ENCODE results near the gene UBE2E3. TPM values are rescaled to one million over a fixed set of nuclear protein-coding genes. Genes with fewer than 3 reads are reported as not detected.
A peak's percentile ranks its signal among the peaks of the same experiment; 100 is the strongest.
"Not testable (repeated sequence)": the region's sequence is repeated elsewhere in the genome, so short reads cannot be mapped to it uniquely, and the experiment has no call there.

The UBE2E3 gene
- total RNA-seq (10 to 100 TPM; 25.0 to 27.0 TPM), polyA plus RNA-seq (10 to 100 TPM; 45.2 to 55.0 TPM)

GRCh38 chr2:180980106-180980942, at the start of gene UBE2E3:
Gene UBE2E3 (plus strand): TSS chr2:180980605. CDS start chr2:180982043, 1,438 bp downstream.
- no peaks in the 10 kb centered on the region for H3K9me3 ChIP-seq (ENCODE audit: control insufficient read depth in 1 of 2, low read length in 2 of 2)
- peak within 1 kb of the TSS; percentile 89 to 98 (median 97) for H3K27ac Mint-ChIP-seq
- H3K4me3 ChIP-seq (ENCODE audit: low read length in 2 of 2) = peak within 1 kb of the TSS; percentile 59
- H3K4me3 Mint-ChIP-seq = peak within 1 kb of the TSS; percentile 94 to 99 (median 98)
- no peaks in the 10 kb centered on the region for H3K36me3 ChIP-seq (ENCODE audit: insufficient read depth, low read length)
- peaks cover 29 to 55% (median 44%) of the 10 kb centered on the region in 4 donors for H3K4me1 Mint-ChIP-seq
- H3K27ac ChIP-seq (ENCODE audit: low read depth, low read length) = peak within 1 kb of the TSS; percentile 49
- H3K36me3 Mint-ChIP-seq = peaks cover 4 to 15% of the 10 kb centered on the region in 2 donors
- H3K4me1 ChIP-seq (ENCODE audit: insufficient read depth, low read length) = peaks cover 35% of the 10 kb centered on the region
- CTCF ChIA-PET (ENCODE audit: partially characterized antibody) = interaction anchor here (0.6 to 2.1 kb wide), 13 partner anchors 9 to 857 kb away, joined by 3 to 12 read pairs (median 3); no protein-coding TSS in a partner anchor
- H3K27me3 Mint-ChIP-seq = no peaks in the 10 kb centered on the region
- POLR2A ChIA-PET (ENCODE audit: partially characterized antibody) = interaction anchor here (0.6 to 3.6 kb wide), 19 partner anchors 8 to 973 kb away, joined by 3 to 25 read pairs (median 3); partner anchors contain the start of gene CWC22
- intact Hi-C loops (cut with micrococcal nuclease) = loop anchor here (1.0 to 10.0 kb wide), 6 partner anchors 77 to 1737 kb away; partner anchors contain the start of genes CWC22, DNAJC10 and ITGA4
- peak; percentile 77 to 83 (median 81) for DNase-seq
- H3K27me3 ChIP-seq (ENCODE audit: insufficient read depth, low read length) = no peaks in the 10 kb centered on the region
- no peaks in the 10 kb centered on the region for H3K9me3 Mint-ChIP-seq

- intact Hi-C loops (cut with micrococcal nuclease) = no loop called here
- CTCF ChIA-PET (ENCODE audit: partially characterized antibody) = no interaction called here
- no peaks in the 10 kb centered on the region for H3K4me1 Mint-ChIP-seq
- H3K9me3 Mint-ChIP-seq = no peaks in the 10 kb centered on the region
- H3K27me3 ChIP-seq (ENCODE audit: insufficient read depth, low read length) = no peaks in the 10 kb centered on the region
- no peaks in the 10 kb centered on the region for H3K36me3 Mint-ChIP-seq
- no peak for DNase-seq
- no peak overlapping the region for H3K4me3 ChIP-seq (ENCODE audit: low read length in 2 of 2)
- H3K36me3 ChIP-seq (ENCODE audit: insufficient read depth, low read length) = no peaks in the 10 kb centered on the region
- H3K4me3 Mint-ChIP-seq = no peak overlapping the region
- peaks cover 0 to 6% of the 10 kb centered on the region in 2 donors for H3K27me3 Mint-ChIP-seq
- H3K27ac Mint-ChIP-seq = no peak overlapping the region
- no peaks in the 10 kb centered on the region for H3K9me3 ChIP-seq (ENCODE audit: control insufficient read depth in 1 of 2, low read length in 2 of 2)
- POLR2A ChIA-PET (ENCODE audit: partially characterized antibody) = no interaction called here
- H3K4me1 ChIP-seq (ENCODE audit: insufficient read depth, low read length) = no peaks in the 10 kb centered on the region
- H3K27ac ChIP-seq (ENCODE audit: low read depth, low read length) = no peak overlapping the region
Measured at GRCh38 chr2:180931841-180932240, 48.6 kb upstream of the UBE2E3 start.

- no peak overlapping the region for H3K4me3 Mint-ChIP-seq
- CTCF ChIA-PET (ENCODE audit: partially characterized antibody) = no interaction called here
- H3K27ac Mint-ChIP-seq = no peak overlapping the region
- peaks cover 0 to 12% (median 2%) of the 10 kb centered on the region in 4 donors for H3K4me1 Mint-ChIP-seq
- DNase-seq = no peak
- H3K36me3 Mint-ChIP-seq = no peaks in the 10 kb centered on the region
- Histone ChIP-seq H3K36me3 (ENCODE audit: insufficient read depth, low read length) (no peaks in the 10 kb centered on the region), H3K27me3 (ENCODE audit: insufficient read depth, low read length) (no peaks in the 10 kb centered on the region), H3K27ac (ENCODE audit: low read depth, low read length) (no peak overlapping the region), H3K4me3 (ENCODE audit: low read length in 2 of 2) (no peak overlapping the region), H3K4me1 (ENCODE audit: insufficient read depth, low read length) (no peaks in the 10 kb centered on the region), H3K9me3 (ENCODE audit: control insufficient read depth in 1 of 2, low read length in 2 of 2) (no peaks in the 10 kb centered on the region)
- POLR2A ChIA-PET (ENCODE audit: partially characterized antibody) = no interaction called here
- peaks cover 0 to 2% (median 0%) of the 10 kb centered on the region in 8 donors for H3K9me3 Mint-ChIP-seq
- intact Hi-C loops (cut with micrococcal nuclease) = no loop called here
- H3K27me3 Mint-ChIP-seq = peaks cover 0 to 4% of the 10 kb centered on the region in 2 donors
Measured at GRCh38 chr2:180933332-180933731, 47.1 kb upstream of the UBE2E3 start.

- intact Hi-C loops (cut with micrococcal nuclease) = no loop called here
- ChIA-PET CTCF (ENCODE audit: partially characterized antibody) (no interaction called here), POLR2A (ENCODE audit: partially characterized antibody) (no interaction called here)
- Histone ChIP-seq H3K36me3 (ENCODE audit: insufficient read depth, low read length) (no peaks in the 10 kb centered on the region), H3K4me3 (ENCODE audit: low read length in 2 of 2) (no peak overlapping the region), H3K4me1 (ENCODE audit: insufficient read depth, low read length) (no peaks in the 10 kb centered on the region), H3K9me3 (ENCODE audit: control insufficient read depth in 1 of 2, low read length in 2 of 2) (no peaks in the 10 kb centered on the region), H3K27me3 (ENCODE audit: insufficient read depth, low read length) (no peaks in the 10 kb centered on the region), H3K27ac (ENCODE audit: low read depth, low read length) (no peak overlapping the region)
- no peak overlapping the region for H3K4me3 Mint-ChIP-seq
- H3K36me3 Mint-ChIP-seq = no peaks in the 10 kb centered on the region
- H3K27me3 Mint-ChIP-seq = peaks cover 1 to 7% of the 10 kb centered on the region in 2 donors
- H3K27ac Mint-ChIP-seq = no peak overlapping the region
- DNase-seq = no peak
- peaks cover 0 to 5% (median 0%) of the 10 kb centered on the region in 8 donors for H3K9me3 Mint-ChIP-seq
- H3K4me1 Mint-ChIP-seq = peaks cover 2 to 15% (median 7%) of the 10 kb centered on the region in 4 donors
Measured at GRCh38 chr2:180934911-180935310, 45.5 kb upstream of the UBE2E3 start.

GRCh38 chr2:180937480-180937879, 42.9 kb upstream of the UBE2E3 start:
- CTCF ChIA-PET (ENCODE audit: partially characterized antibody); H3K27ac ChIP-seq (ENCODE audit: low read depth, low read length): not testable (repeated sequence)
- peak; percentile 6 to 57 (median 19) for DNase-seq

GRCh38 chr2:180938451-180938850, 42.0 kb upstream of the UBE2E3 start:
- no peaks in the 10 kb centered on the region for H3K27me3 ChIP-seq (ENCODE audit: insufficient read depth, low read length)
- ChIA-PET CTCF (ENCODE audit: partially characterized antibody) (no interaction called here), POLR2A (ENCODE audit: partially characterized antibody) (interaction anchor here (1.4 kb wide), 1 partner anchor 42 kb away, joined by 4 read pairs; the partner anchor contains the start of gene UBE2E3)
- no peaks in the 10 kb centered on the region for H3K36me3 ChIP-seq (ENCODE audit: insufficient read depth, low read length)
- peaks cover 0 to 5% (median 0%) of the 10 kb centered on the region in 8 donors for H3K9me3 Mint-ChIP-seq
- H3K27me3 Mint-ChIP-seq = peaks cover 2 to 7% of the 10 kb centered on the region in 2 donors
- no peak overlapping the region for H3K27ac Mint-ChIP-seq
- intact Hi-C loops (cut with micrococcal nuclease) = no loop called here
- no peaks in the 10 kb centered on the region for H3K9me3 ChIP-seq (ENCODE audit: control insufficient read depth in 1 of 2, low read length in 2 of 2)
- peak overlapping the region in 2 of 8 donors; percentile 11 to 13 for H3K4me3 Mint-ChIP-seq
- H3K4me1 ChIP-seq (ENCODE audit: insufficient read depth, low read length) = no peaks in the 10 kb centered on the region
- no peaks in the 10 kb centered on the region for H3K36me3 Mint-ChIP-seq
- H3K4me1 Mint-ChIP-seq = peaks cover 2 to 15% (median 7%) of the 10 kb centered on the region in 4 donors
- no peak overlapping the region for H3K4me3 ChIP-seq (ENCODE audit: low read length in 2 of 2)
- no peak for DNase-seq
- H3K27ac ChIP-seq (ENCODE audit: low read depth, low read length) = no peak overlapping the region

More at GRCh38 chr2:180937480-180937879, 42.9 kb upstream of the UBE2E3 start:
- H3K4me3 ChIP-seq (ENCODE audit: low read length in 2 of 2); H3K36me3 ChIP-seq (ENCODE audit: insufficient read depth, low read length); H3K27me3 Mint-ChIP-seq; H3K27me3 ChIP-seq (ENCODE audit: insufficient read depth, low read length); H3K36me3 Mint-ChIP-seq; intact Hi-C loops (cut with micrococcal nuclease); POLR2A ChIA-PET (ENCODE audit: partially characterized antibody); H3K9me3 ChIP-seq (ENCODE audit: control insufficient read depth in 1 of 2, low read length in 2 of 2); H3K9me3 Mint-ChIP-seq; H3K4me1 ChIP-seq (ENCODE audit: insufficient read depth, low read length): not testable (repeated sequence)
- peak overlapping the region; percentile 24 to 64 (median 40) for H3K4me3 Mint-ChIP-seq
- peak overlapping the region in 4 of 7 donors; percentile 20 to 33 (median 26) for H3K27ac Mint-ChIP-seq
- H3K4me1 Mint-ChIP-seq = peaks cover 2 to 15% (median 7%) of the 10 kb centered on the region in 4 donors

GRCh38 chr2:180943275-180943674, 37.1 kb upstream of the UBE2E3 start:
- Histone ChIP-seq H3K27ac (ENCODE audit: low read depth, low read length) (no peak overlapping the region), H3K36me3 (ENCODE audit: insufficient read depth, low read length) (no peaks in the 10 kb centered on the region), H3K4me1 (ENCODE audit: insufficient read depth, low read length) (no peaks in the 10 kb centered on the region), H3K4me3 (ENCODE audit: low read length in 2 of 2) (no peak overlapping the region), H3K9me3 (ENCODE audit: control insufficient read depth in 1 of 2, low read length in 2 of 2) (no peaks in the 10 kb centered on the region), H3K27me3 (ENCODE audit: insufficient read depth, low read length) (no peaks in the 10 kb centered on the region)
- CTCF ChIA-PET (ENCODE audit: partially characterized antibody) = no interaction called here
- Mint-ChIP-seq H3K4me3 (no peak overlapping the region), H3K4me1 (peaks cover 2 to 5% (median 4%) of the 10 kb centered on the region in 4 donors), H3K36me3 (no peaks in the 10 kb centered on the region), H3K27ac (no peak overlapping the region), H3K9me3 (peaks cover 0 to 5% (median 0%) of the 10 kb centered on the region in 8 donors), H3K27me3 (peaks cover 10 to 12% of the 10 kb centered on the region in 2 donors)
- DNase-seq = no peak
- intact Hi-C loops (cut with micrococcal nuclease) = no loop called here
- POLR2A ChIA-PET (ENCODE audit: partially characterized antibody) = no interaction called here
